LoVo (cell line): Measurements from ENCODE around the gene CRB3.
"Not testable (repeated sequence)": the region's sequence is repeated elsewhere in the genome, so short reads cannot be mapped to it uniquely, and the experiment has no call there.

Source experiments
- DNase-seq: peaks from one replicate; pipeline ENCODE4 v3.0.0-alpha.2; 2016; ENCODE audit warnings: low spot score

CRB3 gene

GRCh38 chr19:6464070-6464873 is at the start of gene CRB3:
CRB3 (plus strand) TSS chr19:6464271; CDS start chr19:6464702, 431 bp downstream.
- DNase-seq, result peak; percentile 88

- no peak for DNase-seq
These were observed 49.1 kb upstream of the CRB3 start for GRCh38 chr19:6414793-6415590.

GRCh38 chr19:6415591-6416190 is 48.4 kb upstream of the CRB3 start:
- no peak for DNase-seq

- no peak for DNase-seq
These were observed 47.2 kb upstream of the CRB3 start for GRCh38 chr19:6416658-6417405.

GRCh38 chr19:6417713-6418561 is 46.1 kb upstream of the CRB3 start:
- no peak for DNase-seq

DNA sequence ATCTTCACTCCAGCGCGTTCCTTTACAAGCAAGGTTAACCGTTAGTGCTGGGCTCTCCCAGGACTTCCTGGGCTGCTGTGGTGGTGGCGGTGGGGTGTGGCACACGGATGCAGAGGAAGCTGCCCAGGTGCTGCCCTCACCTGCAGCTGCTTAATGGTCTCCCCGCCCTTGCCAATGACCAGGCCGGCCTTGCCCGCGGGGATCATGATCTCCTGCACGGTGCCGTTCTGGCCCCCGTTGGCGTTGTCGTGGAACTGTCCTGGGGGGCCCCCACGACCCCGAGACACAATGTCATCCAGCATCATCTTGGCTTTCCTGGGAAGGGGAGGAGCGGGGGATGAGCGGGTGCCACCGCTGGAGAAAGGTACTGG is 45.5 kb upstream of the CRB3 start:
- DNase-seq, result no peak

DNA sequence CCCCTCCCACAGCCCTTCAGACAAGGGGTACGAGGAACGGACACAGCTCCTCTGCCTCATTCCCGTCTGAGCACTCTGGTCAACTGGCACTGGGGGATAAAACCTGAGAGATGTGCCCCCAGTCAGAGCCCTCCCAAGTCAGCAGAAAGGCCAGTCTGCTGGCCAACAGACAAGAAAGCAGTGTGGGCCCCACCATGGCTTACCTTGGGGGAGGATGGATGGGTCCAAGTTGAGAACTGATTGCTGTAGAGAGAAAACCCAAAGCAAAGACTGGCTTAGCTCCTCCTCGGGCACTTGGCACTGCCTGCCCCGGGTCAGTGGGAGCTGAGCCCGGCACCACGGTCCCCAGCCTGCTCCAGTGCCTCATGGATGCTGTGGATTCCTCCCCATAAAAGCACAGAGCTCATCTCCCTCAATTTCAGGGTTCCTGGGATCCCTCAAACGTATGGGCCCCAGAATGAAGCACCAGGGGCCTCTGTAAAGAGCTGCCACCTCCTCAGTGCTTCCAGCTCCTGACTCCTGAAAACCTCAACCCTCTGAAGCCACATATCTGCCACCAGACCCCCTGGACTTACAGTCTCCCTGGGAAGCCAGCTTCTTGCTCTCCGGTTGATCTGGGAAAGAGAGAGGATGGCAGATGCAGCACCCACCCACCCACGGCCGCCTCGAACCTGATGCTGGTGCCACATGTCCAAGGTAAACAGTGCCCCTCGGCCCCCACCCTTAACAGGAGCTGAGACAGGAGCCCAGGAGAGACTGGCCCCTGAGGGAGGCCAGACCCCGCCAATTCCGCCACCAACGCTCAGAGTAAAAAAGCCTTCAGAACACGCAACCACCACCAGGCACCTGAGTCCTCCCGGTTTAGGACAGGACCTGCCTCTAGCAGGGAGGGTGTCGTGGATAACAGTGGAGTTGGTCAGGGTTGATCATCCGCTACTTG is 42.7 kb upstream of the CRB3 start:
- no peak for DNase-seq

GRCh38 chr19:6423499-6424194 is 40.4 kb upstream of the CRB3 start:
- no peak for DNase-seq

GRCh38 chr19:6424195-6424938 is 39.7 kb upstream of the CRB3 start, which contains the start of gene KHSRP:
KHSRP (minus strand) TSS chr19:6424811; CDS start chr19:6424701, 110 bp downstream.
- DNase-seq, result no peak

GRCh38 chr19:6424939-6425731 is 38.9 kb upstream of the CRB3 start:
- DNase-seq, result peak; percentile 99

DNA sequence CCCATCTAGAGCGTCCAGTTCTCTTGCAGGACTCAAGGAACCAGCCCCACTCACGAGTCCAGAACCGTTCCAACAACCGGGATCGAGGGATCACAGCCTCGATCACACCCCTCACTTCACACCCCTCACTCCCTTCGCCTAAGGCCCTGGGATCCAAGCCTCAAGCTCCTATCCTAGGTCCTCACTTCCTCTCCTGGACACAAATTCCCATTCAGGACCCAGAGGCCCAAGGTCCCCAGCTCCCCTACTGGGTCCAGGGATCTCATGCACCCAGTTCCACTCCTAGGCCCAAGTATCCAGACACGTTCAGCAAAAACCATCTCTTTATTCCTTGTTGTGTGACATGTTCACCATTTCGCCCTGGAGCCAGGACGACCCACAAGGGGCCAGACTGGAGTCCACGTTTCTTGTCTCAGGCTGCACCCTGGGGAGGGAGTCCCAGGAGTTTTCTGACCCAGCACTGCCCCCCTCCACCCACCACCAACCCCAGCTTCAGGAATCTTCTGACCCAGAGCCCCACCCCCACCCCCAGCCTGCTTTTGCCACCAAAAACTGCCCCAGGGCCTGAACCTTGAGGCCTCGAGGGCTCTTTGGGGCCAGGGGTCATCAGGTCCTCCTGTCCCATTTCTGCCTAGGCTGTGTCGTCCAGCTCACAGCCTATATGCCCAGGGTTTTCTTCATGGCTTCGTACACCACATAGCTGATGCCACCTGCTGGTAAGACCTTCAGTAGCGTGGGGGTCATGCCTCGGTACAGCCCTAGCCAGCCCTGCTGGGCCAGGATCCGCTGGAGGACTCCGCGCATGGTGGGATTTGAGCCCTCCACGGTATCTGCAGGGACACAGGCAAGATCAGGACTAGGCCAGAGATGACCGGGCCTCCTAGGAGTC is 38.1 kb upstream of the CRB3 start:
- no peak for DNase-seq

DNA sequence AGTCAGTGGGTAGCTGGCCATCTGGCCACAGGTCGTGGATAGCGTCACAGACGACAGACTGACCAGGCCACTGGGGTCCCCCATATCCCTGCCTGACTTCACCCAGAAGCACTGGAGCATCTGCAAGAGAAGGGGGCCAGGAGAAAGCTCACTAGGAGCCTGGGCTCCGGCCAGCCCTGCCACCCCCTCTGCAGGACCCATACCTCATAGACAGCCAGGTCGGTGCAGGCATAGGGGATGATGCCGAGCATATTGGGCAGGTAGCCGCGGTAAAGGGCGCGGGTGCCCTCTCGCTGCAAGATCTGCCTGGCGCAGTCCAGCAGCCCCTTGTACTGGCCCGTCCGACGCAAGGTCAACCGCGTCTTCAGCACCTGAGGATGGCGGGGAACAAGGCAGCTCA is 36.9 kb upstream of the CRB3 start:
- DNase-seq, result no peak

DNA sequence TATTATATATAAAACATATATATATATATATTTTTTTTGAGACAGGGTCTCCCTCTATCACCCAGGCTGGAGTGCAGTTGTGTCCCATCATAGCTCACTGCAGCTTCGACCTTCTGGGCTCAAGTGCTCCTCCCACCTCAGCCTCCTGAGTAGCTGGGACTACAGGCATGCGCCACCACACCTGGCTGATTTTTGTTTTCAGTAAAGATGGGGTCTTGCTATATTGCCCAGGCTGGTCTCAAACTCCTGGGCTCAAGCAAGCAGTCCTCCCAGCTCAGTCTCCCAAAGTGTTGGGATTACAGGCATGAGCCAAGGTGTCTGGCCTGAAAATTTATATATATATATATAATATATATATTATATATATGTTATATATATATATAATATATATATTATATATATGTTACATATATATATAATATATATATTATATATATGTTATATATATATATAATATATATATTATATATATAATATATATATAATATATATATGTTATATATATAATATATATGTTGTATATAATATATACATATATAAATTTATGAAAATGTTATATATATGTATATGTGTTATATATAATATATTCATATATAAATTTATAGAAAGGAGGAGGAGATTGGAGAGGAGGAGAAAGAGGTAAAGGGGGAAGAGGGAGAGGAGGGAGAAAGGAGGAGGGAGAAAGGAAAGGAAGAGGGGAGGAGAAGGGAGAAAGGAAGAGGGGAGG is 35.2 kb upstream of the CRB3 start:
- not testable (repeated sequence) for DNase-seq

DNA sequence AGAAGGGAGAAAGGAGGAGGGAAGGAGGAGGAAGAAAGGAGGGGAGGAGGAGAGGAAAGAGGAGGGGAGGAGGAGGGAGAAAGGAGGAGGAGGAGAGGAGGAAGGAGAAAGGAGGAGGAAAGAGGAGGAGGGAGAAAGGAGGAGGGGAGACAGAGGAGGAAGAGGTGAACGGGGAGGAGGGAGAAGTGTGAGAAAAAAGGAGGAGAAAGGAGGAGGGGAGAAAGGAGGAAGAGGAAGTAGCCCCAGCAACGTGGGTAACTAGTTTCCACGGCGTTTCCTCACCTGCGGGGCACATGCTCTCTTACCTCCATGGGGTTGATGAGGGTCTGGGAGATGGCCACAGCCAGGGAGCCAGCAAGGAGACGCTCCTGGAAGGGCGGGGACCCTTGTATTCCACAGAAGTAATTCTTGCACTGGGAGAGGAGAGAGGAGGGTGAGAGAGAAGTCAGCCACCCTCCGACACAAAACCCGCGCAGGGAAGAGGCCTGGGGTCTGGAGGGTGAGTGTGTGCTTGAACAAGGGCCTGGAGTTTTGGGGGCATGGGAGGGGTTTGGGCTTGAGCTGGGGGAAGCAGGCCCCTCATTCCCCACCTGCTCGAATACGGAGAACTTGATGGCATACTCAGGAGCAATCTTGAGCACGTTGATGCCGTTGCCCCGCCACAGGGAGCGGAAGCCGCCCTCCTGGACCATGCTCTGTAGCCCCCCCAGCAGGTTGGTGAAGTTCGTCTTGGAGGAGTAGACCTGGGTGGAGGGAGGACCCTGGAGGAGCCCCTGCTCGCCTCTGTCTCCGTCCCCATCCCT is 34.5 kb upstream of the CRB3 start:
- DNase-seq, result no peak

DNA sequence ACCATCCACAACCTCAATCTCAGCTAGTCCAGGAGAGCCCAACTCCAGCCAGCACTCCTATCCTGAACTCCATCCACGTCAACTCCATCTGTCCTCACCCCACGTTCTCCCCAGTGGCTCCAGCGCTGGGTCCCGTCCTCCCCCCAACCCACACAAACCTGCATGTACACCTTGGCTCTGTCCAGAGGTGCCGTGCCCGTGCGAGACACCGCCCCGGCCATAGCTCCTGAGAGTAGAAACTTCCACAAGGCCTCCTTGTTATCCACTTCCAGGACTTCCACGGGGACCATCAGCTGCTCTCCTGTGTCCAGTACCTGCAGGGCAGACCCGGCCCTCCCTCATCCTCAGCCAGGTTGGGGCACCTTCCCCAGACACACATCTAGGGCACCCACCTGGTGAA is 32.2 kb upstream of the CRB3 start:
- no peak for DNase-seq
